Inflammatory macrophage treated with lipopolysaccharide for 1 hour (primary cell): ENCODE results near the gene SLC35E1.
"Not testable (repeated sequence)": the region's sequence is repeated elsewhere in the genome, so short reads cannot be mapped to it uniquely, and the experiment has no call there.

Experiments used
- DNase-seq, 2 donors: peaks; one replicate each; pipeline ENCODE4 v3.0.0-alpha.2; 2020 to 2022

Gene SLC35E1

DNA sequence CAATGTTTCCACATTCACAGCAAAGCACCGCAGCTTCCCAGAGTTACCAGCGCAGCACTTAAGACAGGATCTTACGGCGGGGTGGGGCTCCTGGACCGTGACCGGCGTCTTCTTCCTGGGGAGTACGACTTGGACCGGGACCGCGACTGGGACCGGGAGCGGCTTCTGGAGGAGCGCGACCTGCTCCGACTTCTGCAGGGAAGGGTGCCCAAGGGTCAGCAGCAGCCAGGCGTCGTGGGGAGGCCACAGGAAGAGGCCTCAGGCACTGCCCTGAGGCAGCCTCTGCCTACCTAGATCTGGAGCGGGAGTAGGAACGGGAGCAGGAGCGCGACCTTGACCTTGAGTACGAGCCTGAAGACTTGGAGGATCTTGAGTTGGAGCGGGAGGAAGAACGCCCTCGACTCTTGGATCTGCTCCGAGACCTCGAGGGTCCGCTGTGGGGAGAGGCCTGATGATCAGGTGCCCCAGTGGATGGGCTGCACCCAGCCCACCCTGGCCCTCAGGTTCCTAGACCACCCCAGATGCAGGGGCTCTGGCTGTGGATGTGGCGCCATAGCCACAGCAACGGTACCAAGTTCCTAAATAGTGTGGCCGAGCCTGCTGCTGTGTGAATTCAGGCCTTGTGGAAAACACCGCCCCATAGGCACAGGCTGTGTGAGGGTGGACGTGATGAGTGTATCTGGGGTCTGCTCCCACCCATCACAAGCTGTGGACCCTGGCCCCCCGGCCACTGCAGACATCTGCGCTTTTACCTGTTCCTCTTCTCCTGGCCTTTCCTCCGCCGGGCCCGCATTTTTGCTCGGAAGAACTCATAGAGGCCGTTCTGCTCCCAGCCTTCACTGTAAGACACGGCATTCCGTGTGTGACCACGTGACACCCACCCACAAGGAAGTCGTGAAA is 51.9 kb downstream of the SLC35E1 start:
- no peak for DNase-seq

DNA sequence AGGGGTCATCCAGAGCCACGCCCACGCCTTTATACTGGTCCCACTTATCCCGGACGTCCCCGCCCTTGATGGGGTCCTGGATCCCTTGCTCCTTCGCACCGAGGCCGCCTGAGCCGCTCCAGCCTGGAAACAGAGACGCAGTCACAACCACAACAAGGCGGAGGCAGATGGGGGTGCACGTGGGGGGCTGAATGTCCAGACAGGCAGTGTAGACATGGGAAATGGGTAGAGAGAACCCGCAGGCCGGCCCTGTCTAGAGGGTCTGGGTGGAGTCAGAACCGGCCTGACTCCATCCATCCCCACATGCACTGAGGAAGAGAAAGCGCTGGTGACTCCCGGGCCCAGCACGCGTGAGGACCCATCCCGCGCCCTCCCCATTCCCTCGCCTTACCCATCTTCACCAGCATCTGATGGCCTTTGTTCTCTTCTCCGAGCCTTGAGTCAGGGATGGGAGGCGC is 53.0 kb downstream of the SLC35E1 start:
- no peak for DNase-seq

GRCh38 chr19:16518483-16519229 is 53.6 kb downstream of the SLC35E1 start:
- no peak for DNase-seq

DNA sequence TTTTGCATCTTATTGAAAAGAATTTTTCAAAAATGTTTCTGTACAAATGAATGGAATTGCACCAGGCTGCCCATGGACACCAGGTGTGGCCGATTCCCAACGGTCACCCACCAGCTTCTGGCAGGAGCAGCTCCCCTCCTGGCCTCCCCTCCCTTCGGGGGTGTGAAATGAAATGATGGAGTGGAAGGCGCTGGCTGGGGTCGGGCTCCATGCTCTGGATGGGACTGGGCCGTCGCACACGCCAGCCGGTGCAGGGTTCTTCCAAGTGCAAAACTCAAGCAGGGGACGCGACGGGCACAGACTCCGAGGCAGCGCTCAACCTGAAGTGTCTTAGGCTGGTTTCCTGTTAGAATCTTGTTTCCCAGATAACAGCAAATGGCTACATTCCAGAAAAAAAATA is 54.2 kb downstream of the SLC35E1 start:
- no peak for DNase-seq

DNA sequence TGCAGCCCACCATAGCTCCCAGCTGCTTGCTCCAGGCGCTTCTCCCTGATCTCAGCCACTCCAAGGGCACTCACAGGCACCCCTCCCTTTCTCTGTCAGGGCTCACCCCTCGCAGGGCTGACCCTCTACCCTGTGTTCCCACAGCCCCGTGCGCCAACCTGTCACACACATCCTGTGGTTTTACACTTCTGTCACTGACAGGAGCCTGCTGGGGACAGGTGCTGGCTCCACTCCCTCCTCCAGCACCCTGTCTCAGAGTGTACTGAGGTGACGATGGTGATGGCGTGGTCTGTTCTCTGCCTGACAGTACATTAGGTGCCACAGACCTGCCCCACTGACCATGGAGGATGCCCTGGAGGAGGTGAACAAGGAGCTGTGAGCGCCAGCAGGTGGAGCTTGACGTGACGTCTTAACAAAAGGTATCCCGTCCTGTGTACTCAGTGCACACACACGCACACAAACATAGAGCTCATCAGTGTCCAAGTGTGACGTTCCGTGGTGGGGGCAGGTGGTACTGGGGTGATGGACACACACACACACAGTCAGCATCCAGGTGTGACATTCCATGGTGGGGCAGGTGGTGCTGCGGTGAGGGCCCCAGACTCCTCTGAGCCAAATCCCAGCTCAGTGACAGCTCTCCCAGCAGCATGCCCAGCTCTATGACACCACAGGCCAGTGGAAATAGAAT is 55.1 kb downstream of the SLC35E1 start:
- DNase-seq: no peak

GRCh38 chr19:16516381-16516780 is 55.8 kb downstream of the SLC35E1 start:
- DNase-seq: no peak

DNA sequence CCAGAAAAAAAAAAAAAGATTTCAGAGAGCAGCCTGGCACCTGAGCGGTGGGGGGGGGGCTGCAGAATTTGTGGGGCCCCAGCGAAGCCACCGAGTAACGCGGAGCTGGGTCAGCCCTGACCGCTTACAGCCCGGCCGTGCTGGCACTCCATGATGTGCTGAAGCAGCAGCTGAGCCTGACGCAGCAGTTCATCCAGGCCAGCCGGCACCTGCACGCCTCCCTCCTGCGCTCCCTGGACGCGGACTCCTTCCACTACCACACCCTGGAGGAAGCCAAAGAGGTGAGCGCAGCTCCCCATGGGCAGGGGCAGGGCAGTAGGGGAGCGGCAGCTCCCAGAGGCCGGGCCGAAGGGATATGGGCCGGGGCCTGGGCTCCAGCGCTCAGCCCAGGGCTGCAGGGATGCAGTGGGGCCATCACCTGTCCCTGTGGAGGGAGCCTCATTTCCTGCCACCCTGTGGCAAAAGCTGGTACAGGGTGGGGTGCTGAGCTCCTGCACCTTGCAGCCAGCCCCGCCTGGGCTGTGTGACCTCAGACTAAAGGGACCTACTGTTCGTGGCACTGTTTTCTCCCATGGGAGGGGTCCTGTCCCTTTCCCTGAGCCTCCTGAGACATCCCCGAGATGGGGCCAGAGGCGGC is 57.7 kb downstream of the SLC35E1 start:
- DNase-seq: no peak

GRCh38 chr19:16512611-16513010 is 59.6 kb downstream of the SLC35E1 start:
- DNase-seq: not testable (repeated sequence)

DNA sequence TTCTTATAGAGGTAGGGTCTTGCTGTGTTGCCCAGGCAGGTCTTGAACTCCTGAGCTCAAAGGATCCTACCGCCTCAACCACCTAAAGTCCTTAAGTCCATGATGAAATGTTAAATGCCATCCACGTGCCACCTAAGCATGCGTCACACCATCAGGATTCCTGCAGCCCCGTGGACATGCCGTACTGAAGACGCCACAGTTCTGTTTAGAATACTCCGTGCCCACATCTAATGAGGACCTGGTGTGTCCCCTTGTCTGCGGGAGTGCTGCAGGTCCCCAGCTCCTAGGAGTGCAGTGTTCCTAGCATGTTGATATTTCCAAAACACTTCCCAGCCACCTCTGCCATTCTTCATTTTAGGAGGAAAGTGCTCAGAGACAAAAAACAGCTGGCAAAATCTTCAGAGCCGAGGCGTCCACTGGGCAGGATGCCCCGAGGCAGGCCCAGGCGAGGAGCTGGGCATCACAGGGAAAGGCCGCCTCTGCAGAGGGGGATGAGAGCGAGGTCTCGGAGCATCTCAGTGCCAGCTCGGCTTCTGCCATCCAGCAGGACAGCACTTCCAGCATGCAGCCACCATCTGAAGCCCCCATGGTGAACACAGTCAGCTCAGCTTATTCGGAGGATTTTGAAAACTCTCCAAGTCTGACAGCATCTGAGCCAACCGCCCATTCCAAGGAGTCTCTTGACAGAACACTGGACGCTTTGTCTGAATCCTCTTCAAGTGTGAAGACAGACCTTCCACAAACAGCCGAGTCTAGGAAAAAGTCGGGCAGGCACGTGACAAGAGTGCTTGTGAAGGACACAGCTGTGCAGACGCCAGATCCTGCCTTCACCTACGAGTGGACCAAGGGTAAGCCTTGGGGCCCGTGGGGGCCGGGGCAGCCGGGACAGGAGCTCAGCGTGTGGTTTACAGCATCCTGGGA is 62.8 kb downstream of the SLC35E1 start:
- DNase-seq: no peak

DNA sequence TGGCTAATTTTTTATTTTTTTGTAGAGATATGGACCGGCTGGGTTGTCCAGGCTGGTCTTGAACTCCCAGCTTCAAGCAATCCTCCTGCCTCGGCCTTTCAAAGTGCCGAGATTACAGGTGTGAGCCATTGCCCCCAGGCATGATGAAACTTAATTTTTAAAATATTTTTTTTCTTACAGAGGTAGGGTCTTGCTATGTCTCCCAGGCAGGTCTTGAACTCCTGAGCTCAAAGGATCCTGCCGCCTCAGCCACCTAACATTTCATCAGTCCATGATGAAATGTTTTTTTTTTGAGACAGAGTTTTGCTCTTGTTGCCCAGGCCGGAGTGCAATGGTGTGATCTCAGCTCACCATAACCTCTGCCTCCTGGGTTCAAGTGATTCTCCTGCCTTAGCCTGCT is 63.7 kb downstream of the SLC35E1 start:
- DNase-seq: no peak

GRCh38 chr19:16506961-16507360 is 65.3 kb downstream of the SLC35E1 start:
- DNase-seq: no peak

DNA sequence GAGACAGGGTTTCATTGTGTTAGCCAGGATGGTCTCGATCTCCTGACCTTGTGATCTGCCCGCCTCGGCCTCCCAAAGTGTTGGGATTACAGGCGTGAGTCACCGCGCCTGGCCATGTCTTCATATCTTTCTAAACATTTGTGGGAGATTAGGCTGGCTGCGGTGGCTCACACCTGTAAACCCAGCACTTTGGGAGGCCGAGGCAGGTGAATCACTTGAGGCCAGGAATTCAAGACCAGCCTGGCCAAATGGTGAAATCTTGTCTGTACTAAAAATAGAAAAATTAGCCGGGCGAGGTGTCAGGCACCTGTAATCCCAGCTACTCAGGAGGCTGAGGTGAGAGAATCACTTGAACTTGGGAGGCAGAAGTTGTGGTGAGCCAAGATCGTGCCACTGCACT is 66.1 kb downstream of the SLC35E1 start:
- not testable (repeated sequence) for DNase-seq

- no peak for DNase-seq
These were observed 67.9 kb downstream of the SLC35E1 start for GRCh38 chr19:16504271-16504670.
